ENCODE data around the gene GMDS.
"Not testable (repeated sequence)": the region's sequence is repeated elsewhere in the genome, so short reads cannot be mapped to it uniquely, and the experiment has no call there.

The GMDS gene

DNA sequence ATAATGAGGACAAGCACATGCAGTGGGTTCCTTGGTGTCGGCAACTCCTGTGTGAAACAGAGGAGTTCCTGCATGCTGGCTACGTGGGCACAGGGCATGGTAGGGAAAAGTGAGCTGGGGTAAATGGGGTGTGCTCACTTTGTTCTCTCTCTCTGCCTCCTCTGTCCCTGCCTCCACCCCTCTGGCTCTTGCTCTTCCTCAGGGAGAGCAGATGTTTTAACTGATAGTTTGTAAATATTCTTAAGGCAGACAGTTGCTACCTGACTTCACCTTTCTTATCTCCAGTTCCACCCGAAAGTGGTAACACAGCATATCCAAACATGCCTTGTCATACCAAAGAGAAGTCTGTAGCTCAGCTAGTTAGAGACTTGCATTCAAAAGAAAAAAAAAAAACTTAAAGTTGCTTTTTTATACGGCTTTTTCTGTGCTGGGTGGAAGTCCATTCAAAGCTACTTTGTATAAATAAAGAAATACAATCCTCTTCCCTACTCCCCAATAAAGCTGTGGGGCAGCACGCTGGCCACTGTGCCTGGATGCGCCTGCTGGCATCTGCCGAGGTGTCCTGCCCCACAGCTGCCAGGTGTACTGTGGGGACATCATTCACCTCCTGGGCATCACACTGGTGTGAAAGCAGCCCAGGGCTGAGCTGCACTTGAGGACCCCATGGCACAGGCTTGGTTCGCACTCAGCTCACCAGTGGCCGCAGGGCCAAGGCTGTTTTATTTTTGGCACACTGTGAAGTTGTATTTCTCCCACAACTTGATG lies 542.1 kb downstream of the GMDS start:
- Mint-ChIP-seq H3K4me3 (no peak overlapping the region), H3K27ac (no peak overlapping the region), H3K4me1 (no peaks in the 10 kb centered on the region), H3K36me3 (ENCODE audit: low read depth) (peaks cover 2% of the 10 kb centered on the region), H3K9me3 (no peaks in the 10 kb centered on the region), H3K27me3 (no peaks in the 10 kb centered on the region)
- ATAC-seq (no peak), DNase-seq (no peak)

- ATAC-seq, result no peak
- Mint-ChIP-seq H3K27me3 (no peaks in the 10 kb centered on the region), H3K27ac (no peak overlapping the region), H3K4me3 (no peak overlapping the region), H3K4me1 (no peaks in the 10 kb centered on the region), H3K9me3 (no peaks in the 10 kb centered on the region), H3K36me3 (ENCODE audit: low read depth) (peaks cover 3% of the 10 kb centered on the region)
- no peak for DNase-seq
These were observed 542.8 kb downstream of the GMDS start for GRCh38 chr6:1702580-1703051.

GRCh38 chr6:1701668-1702353 lies 543.6 kb downstream of the GMDS start:
- ATAC-seq (no peak), DNase-seq (no peak)
- H3K9me3 Mint-ChIP-seq, result no peaks in the 10 kb centered on the region
- H3K27me3 Mint-ChIP-seq, result no peaks in the 10 kb centered on the region
- peaks cover 6% of the 10 kb centered on the region for H3K36me3 Mint-ChIP-seq (ENCODE audit: low read depth)
- no peaks in the 10 kb centered on the region for H3K4me1 Mint-ChIP-seq
- H3K4me3 Mint-ChIP-seq, result no peak overlapping the region
- no peak overlapping the region for H3K27ac Mint-ChIP-seq

DNA sequence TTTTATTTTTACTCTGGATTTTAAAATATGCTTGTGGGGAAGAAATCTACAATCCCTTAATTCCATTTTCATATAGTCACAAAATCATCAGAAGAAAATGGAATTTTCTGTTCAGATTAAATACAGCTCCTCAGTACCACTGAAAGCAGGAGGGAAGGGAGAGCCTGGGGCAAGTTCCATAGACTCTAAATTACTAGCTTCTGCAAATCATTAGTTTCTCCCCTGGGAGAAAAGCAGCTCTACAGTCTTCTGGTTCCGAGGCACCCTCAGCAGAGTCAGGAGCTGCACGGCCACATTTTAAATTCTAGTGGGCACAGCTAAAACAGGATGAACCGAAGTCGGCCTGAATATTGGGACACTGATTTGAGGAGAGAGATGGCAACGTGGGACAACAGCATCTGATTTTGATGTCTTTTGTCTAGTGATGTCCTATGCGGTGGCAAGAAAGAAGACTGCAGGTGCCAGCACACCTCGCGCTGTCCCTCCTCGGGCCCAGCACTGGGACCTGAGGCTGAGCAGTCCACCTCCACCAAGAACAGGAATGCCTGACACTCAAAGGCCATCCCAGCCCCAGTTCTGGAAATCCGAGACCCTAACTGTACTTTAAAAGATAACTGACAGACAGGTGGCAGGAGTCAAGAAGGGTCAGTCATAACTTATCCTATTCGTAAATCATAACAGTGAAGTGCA lies 545.0 kb downstream of the GMDS start:
- H3K27ac Mint-ChIP-seq, result no peak overlapping the region
- H3K4me1 Mint-ChIP-seq, result no peaks in the 10 kb centered on the region
- DNase-seq (no peak), ATAC-seq (no peak)
- H3K27me3 Mint-ChIP-seq, result no peaks in the 10 kb centered on the region
- H3K36me3 Mint-ChIP-seq (ENCODE audit: low read depth), result peaks cover 6% of the 10 kb centered on the region
- no peak overlapping the region for H3K4me3 Mint-ChIP-seq
- no peaks in the 10 kb centered on the region for H3K9me3 Mint-ChIP-seq

GRCh38 chr6:1698527-1698926 lies 546.9 kb downstream of the GMDS start:
- DNase-seq (no peak), ATAC-seq (no peak)
- Mint-ChIP-seq H3K4me1 (no peaks in the 10 kb centered on the region), H3K27ac (no peak overlapping the region), H3K9me3 (no peaks in the 10 kb centered on the region), H3K27me3 (no peaks in the 10 kb centered on the region), H3K36me3 (ENCODE audit: low read depth) (peaks cover 6% of the 10 kb centered on the region), H3K4me3 (no peak overlapping the region)

DNA sequence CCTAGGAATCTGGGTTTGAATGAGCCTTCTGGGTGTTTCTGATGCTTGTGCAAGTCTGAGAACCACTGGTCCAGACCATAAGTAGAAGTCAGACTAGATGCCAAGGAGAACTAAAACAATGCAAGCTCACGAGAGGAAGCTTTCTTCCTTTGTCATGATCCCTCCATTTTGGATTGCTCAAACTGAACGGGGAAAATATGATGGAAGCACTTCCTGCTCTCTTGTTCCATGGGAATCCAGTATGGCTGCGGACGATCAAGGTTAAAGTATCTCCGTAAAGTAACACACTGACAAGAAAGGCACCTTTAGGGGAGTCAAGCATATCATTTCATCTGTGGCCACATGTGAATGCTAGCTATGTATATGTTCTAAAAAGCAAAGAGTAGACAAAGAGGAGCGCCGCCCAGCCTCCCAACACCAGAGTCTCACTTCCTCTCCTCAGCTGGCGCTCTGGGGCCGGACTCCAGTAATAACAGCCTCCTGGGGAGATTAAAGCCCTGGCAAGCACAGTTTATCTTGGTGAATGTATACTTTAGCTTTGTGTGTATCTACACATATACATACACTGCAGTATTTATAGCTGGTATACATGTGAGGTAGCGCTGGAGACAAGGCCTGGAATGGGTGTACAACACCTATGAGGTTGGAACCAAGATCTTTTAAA lies 547.6 kb downstream of the GMDS start:
- Mint-ChIP-seq H3K36me3 (ENCODE audit: low read depth) (peaks cover 10% of the 10 kb centered on the region), H3K9me3 (no peaks in the 10 kb centered on the region), H3K4me1 (no peaks in the 10 kb centered on the region), H3K4me3 (no peak overlapping the region), H3K27me3 (no peaks in the 10 kb centered on the region), H3K27ac (no peak overlapping the region)
- DNase-seq (no peak), ATAC-seq (no peak)

DNA sequence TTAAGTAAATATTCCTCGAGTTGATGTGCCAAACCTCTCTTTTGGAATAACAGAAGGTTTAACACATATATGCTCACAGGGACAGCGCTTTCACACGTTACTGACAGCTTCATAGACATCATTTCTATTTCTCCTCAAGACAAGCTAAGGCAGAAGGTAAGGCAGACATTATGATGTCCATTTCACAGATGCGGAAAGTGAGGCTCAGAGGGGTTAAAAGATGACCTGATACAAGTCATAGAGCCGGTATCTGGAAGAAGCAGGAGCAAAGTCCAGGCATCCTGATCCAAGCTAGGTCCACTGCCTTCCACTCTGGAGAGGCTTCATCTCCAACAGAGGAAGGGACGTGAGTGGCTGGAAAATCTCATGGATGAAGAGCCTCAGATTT lies 548.9 kb downstream of the GMDS start:
- DNase-seq (no peak), ATAC-seq (no peak)
- no peaks in the 10 kb centered on the region for H3K4me1 Mint-ChIP-seq
- peaks cover 10% of the 10 kb centered on the region for H3K36me3 Mint-ChIP-seq (ENCODE audit: low read depth)
- H3K27ac Mint-ChIP-seq, result no peak overlapping the region
- H3K9me3 Mint-ChIP-seq, result no peaks in the 10 kb centered on the region
- no peaks in the 10 kb centered on the region for H3K27me3 Mint-ChIP-seq
- H3K4me3 Mint-ChIP-seq, result no peak overlapping the region

DNA sequence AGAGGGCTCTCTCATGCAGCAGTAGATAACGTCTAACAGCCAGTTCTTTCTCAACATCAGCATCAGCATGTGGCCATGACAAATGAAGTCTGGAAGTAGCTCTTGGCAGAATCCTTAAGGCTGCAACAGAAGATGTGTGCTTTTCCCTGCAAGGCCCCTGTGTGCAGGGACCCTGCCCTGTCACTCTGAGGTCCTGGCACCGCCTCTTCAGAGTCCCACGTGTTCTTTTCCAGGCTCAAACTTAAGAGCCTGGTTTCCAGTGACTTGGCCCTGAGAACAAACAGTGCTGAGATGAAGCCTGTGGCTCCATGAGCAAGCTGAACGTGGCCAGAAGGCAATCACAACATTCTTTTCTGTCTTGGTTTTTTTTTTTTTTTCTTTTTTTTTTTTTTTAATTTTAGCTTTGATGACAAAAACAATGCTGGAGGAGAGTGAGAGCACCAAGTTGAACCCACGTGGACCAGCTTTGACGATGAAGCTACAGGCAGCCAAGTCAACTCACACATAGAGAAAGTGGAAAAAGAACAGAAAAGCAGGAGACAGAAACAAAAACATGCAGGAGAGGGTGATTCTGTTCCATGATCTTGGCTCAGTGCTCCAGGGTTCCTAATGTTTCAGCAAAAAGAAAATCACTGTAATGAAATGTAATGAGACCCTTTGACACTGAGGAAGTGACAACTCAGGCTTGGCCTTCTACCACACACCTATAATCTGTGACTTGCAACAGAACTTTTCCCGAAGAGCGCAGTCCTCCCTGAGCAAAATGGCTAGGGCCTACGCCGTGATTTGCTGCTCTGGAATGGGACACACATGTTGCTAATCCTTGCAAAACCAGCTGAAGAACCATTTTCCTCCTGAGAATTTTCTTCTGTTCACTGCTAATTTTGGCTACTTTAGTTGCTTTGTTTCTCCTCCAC lies 549.6 kb downstream of the GMDS start:
- no peaks in the 10 kb centered on the region for H3K27me3 Mint-ChIP-seq
- no peaks in the 10 kb centered on the region for H3K9me3 Mint-ChIP-seq

DNA sequence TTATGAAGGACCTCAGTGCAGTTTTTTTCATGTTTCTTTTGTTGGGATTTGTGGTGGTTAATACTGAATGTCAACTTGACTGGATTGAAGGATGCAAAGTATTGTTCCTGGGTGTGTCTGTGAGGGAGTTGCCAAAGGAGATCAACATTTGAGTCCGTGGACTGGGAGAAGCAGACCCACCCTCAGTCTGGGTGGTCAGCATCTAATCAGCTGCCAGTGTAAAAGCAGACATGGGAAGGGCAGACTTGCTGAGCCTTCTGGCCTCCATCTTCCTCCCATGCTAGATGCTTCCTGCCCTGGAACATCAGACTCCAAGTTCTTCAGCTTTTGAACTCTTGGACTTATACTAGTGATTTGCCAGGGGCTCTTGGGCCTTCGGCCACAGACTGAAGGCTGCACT lies 553.6 kb downstream of the GMDS start:
- H3K4me3 Mint-ChIP-seq; ATAC-seq; H3K9me3 Mint-ChIP-seq; H3K36me3 Mint-ChIP-seq (ENCODE audit: low read depth); H3K27ac Mint-ChIP-seq; DNase-seq; H3K27me3 Mint-ChIP-seq; H3K4me1 Mint-ChIP-seq: not testable (repeated sequence)

More for the DNA sequence above, 549.6 kb downstream of the GMDS start:
- Mint-ChIP-seq H3K27ac (no peak overlapping the region), H3K4me1 (no peaks in the 10 kb centered on the region), H3K4me3 (no peak overlapping the region), H3K36me3 (ENCODE audit: low read depth) (peaks cover 10% of the 10 kb centered on the region)
- ATAC-seq, result no peak
- DNase-seq, result no peak

GRCh38 chr6:1690656-1691055 lies 554.7 kb downstream of the GMDS start:
- not testable (repeated sequence) for H3K4me3 Mint-ChIP-seq; H3K9me3 Mint-ChIP-seq; ATAC-seq; H3K36me3 Mint-ChIP-seq (ENCODE audit: low read depth); H3K27me3 Mint-ChIP-seq; H3K4me1 Mint-ChIP-seq; H3K27ac Mint-ChIP-seq; DNase-seq

- H3K27me3 Mint-ChIP-seq, result no peaks in the 10 kb centered on the region
- ATAC-seq (no peak), DNase-seq (no peak)
- H3K27ac Mint-ChIP-seq, result no peak overlapping the region
- H3K36me3 Mint-ChIP-seq (ENCODE audit: low read depth), result peaks cover 4% of the 10 kb centered on the region
- H3K4me3 Mint-ChIP-seq, result no peak overlapping the region
- H3K4me1 Mint-ChIP-seq, result no peaks in the 10 kb centered on the region
- no peaks in the 10 kb centered on the region for H3K9me3 Mint-ChIP-seq
These were observed 556.3 kb downstream of the GMDS start for GRCh38 chr6:1689141-1689540.

DNA sequence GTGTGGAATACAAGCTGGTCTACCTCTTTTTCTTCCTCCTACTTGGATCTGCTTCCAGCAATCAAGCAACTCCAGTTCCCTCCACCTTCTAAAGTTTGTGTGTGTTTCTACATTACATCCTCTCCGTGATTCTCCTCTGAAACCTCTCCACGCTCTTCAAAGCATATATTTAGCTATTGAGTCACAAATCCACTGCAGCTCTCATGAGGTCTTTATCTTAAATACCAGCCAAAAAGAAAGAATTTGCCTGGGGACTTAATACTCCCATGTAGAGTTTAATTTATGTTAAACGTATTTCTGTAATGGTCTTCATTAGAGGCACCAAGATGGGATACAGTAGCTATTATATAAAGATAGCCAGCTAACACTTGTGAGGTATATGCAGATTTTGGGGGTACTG lies 557.0 kb downstream of the GMDS start:
- ATAC-seq (no peak), DNase-seq (no peak)
- no peaks in the 10 kb centered on the region for H3K9me3 Mint-ChIP-seq
- H3K27ac Mint-ChIP-seq, result no peak overlapping the region
- no peak overlapping the region for H3K4me3 Mint-ChIP-seq
- H3K4me1 Mint-ChIP-seq, result no peaks in the 10 kb centered on the region
- H3K27me3 Mint-ChIP-seq, result no peaks in the 10 kb centered on the region
- peaks cover 2% of the 10 kb centered on the region for H3K36me3 Mint-ChIP-seq (ENCODE audit: low read depth)

GRCh38 chr6:1687402-1687801 lies 558.0 kb downstream of the GMDS start:
- Mint-ChIP-seq H3K4me1 (no peaks in the 10 kb centered on the region), H3K27ac (no peak overlapping the region), H3K36me3 (ENCODE audit: low read depth) (no peaks in the 10 kb centered on the region), H3K27me3 (no peaks in the 10 kb centered on the region), H3K4me3 (no peak overlapping the region), H3K9me3 (no peaks in the 10 kb centered on the region)
- DNase-seq, result no peak
- ATAC-seq, result no peak

Data from activated naive CD8-positive, alpha-beta T cell treated with anti-CD3 and anti-CD28 coated beads, Interleukin-2, amount 50 U/mL, for 24 hours (primary cell).